ENCODE results near the gene C1QTNF8. TPM values are rescaled to one million over a fixed set of nuclear protein-coding genes. Genes with fewer than 3 reads are reported as not detected.

The C1QTNF8 gene
- polyA plus RNA-seq, 12 donors: not detected

DNA sequence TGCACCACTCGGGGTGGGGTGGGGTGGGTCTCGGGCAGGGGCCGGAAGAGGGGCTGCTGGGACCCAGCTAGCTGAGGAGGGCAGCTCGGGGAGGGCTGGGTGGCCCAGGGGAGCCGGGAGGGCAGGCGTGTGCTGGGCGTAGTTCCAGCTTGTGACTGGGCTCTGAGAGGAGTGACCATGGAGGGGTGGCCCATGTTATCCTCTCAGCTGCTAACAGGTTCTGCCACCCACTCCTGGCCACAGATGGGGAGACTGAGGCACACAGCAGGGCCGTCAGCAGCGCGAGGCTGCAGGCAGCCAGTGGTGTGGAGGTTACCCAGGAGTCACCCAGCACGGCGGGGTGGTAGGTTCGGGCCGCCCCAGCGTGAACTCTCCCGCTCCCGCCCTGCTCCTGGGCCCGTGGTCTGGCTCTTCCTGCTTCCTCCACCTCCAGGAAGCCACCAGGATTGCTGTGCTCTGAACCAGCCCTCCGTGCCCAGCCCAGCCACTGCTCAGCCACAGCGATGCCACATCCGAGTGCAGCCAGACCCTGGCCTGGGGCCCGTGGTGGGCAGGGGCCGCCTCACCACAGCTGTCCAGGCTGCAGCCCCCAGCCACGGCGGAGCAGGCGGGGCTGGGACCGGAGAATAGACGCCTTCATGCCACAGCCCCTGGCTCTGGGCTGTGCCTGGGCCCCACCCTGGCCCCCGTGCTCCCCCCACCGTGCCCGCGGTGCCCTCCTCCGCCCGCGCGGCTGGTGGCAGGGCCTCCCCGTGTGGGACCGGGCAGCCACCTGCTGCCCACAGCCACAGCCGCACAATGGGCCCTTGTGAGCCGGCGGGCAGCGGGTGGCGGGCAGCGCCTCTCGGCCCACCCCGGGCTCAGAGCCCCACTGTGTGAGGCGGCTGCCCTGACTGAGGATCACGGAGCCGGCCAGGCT, 49.8 kb downstream of the C1QTNF8 start:
- DNase-seq: no peak

DNA sequence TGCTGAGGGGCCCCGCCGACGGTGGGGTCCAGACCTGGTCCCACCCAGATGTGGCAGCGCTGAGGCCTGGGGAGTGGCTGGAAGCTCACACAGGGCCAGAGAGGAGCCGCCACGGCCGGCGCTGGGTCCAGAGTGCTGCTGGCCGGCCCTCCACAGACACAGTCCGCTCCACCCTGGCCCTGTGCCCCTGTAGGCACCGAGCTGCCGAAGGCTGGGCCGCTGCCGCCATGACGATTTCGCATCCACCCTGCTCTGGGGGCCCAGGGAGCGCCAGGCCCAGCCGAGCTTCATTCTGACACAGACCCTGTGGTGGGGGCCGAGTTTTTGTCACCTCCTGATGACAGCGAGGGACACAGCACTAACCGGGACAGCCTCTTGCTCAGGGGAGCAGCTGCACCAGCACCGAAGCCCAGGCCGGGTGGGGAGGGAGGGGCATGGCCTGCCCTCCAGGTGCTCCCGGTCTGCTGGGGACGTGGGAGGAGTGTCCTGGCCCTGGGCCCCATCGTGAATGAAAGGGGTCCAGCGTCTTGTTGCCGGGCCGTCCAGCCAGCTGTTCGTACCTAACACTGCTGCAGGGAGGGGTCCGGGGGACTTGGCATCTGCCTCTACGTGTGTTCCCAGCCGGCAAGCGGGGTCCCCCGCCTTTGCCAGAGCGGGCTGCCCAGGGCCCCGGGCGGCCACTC, 50.6 kb downstream of the C1QTNF8 start:
- DNase-seq: no peak

DNA sequence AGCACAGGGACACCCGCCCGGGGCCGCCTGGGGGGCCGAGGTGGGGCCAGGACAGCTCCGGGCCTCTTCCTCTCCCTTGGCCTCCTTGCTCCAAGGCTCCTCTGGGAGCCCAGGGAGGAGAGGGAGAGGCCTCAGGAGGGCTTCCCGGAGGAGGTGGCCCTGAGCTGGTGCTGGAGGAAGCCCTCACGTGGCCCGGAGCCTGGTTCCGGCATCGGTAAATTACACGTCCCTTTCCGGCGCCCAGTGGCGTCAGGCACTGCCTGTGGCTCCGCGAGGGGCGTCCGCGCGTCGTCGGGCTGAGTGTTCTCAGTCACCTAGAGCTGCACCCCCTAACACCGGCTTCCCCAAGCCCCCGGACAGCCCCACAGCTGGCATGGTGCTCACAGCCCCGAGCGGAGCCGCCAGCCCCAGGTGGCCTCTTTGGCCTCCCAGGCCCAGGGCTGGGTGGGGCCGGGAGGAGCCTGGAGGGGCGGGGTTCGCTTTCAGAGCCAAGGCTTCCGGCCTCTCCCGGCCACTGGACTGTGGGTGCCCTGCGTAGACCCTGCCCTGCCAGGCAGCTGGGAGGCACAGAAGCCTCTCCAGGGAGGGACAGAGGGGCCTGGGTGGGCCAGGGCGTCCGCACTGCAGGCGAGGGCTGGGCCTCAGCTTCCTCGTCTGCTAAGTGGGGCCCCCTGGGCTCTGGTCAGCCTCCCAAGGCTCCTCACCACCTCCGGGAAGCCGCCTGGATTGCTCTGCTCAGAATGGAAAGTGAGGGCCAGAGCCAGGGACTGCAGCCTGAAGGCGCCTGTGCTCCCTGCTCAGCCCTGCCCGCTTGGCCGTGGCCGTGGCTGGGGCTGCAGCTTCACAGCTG, 51.4 kb downstream of the C1QTNF8 start:
- no peak for DNase-seq

DNA sequence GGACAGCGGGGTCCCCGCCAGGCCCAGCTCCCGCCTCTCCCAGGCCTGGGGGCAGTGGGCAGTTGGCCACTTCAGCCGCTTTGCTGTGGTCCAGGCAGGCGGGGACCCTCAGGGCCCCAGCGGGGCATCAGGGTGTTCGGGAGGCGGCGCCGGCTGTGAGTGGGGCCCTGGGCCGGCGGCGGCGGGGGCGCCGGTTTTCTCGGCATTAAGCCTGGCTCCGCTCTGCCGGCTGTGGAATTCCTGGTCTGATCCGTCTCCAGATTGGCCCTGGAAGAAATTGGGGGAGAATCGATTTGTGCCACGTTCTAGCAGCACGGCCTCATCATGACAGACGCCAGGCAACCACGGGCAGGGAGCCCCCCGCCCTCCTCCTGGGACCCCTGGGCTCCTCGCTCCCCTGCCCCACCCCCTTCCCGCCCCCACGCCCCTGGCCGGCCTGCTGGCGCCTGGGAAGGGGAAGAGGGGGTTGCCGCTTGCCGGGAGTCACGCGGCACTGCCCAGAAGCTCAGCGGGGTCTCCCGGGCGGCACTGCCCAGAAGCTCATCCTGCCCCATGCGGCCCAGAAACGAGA, 52.1 kb downstream of the C1QTNF8 start:
- no peak for DNase-seq

DNA sequence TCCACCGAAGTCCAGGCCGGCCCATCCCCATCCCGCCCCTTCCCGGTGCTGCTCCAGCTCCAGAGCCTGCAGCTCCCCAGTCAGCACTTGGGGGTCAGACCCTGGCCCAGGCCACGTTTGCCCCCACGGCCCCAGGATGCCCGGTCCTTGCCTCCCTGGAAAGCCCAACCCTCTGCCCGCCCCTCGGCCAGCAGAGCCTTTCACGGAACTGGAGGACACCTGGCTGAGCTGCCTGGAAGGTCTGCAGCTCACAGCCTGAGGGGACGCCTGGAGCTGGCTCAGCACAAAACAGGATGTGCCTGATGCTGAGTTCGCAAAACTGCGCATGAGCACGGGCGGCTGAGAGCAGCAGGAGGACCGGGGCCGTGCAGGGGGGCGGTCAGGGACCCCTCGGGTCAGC, 53.2 kb downstream of the C1QTNF8 start:
- DNase-seq: no peak

DNA sequence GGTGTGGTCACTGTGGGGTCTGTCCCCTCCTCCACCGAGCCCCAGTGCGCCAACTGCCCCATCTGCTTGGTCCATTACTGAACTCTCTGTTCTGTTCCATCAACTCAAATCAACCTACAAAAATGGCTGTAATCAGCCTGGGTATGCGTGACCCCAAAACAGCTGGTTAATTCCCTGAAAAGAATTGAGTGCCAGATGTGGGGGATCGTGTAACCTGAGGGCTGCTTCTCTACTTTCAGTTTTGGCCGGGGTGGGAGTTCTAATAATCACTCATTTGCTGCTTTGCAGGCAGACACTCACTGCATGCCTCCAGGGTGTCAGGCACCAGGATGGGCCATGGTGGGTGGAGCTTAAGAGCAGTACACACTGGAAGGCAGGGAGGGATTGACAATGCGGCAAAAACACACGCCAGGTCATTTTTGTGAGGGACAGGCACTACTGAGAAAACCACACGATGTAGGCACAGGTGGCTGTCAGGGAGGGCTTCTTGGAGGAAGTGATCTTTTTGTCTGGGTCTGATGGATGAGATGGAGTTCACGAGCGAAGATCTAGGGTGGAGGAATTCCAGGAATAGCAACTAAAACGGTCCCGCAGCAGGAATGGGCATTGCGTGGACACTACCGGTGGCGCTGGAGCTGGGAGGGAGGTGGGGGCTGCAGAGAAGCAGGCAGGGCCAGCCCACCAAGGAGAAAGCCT, 53.8 kb downstream of the C1QTNF8 start:
- DNase-seq: no peak

DNA sequence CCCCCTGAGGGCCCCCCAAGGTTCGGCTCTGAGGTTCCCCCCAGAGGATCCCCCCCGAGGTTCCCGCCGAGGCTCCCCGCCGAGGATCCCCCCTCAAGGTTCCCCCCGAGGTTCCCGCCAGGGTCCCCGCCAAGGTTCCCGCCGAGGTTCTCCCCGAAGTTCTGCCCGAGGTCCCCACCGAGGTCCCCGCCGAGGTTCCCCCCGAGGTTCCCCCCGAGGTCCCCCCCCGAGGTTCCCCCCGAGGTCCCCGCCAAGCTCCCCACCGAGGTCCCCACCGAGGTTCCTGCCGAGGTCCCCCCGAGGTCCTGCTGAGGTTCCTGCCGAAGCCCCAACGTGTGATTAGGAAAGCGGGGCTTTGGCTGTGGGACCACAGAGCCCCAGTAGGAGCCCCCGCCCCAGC, 55.7 kb downstream of the C1QTNF8 start:
- no peak for DNase-seq

DNA sequence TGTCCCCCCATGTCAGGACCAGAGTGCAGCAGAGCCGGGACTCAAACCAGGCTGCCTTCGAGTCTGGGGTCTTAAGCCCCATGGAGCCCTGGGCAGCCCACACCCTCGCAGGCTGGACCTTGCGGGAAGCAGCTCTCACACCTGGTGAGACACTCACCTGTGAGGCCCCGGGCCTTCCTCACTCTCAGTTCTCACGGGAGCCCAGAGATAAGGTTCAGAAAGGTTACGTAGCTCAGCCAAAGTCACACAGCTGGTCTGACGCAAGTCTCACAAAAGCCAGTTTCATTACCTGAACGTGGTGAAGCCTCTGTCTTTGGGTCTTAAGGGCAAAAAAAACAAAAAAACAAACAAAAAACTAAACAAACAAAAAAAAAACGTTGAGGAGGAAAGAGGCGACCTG, 56.3 kb downstream of the C1QTNF8 start:
- DNase-seq: no peak

DNA sequence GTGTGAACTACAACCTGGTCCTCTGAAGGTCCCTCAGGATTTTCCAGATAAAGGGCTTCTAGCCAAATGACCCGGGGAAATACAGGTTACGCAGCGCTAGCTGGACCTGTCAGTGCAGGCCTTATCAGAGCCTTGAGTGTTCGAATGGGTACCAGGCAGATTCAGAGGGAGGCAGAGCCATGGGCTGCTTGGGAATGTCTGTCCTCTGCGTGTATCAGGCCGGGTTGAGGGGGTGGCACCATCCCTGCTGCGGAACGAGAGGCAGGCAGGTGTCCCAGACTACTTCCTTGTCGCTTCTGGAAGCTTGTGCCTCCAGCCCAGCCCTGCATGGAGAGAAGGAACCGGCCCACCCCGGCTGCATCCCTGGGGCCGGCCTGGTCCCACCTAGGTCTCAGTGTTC, 57.1 kb downstream of the C1QTNF8 start:
- no peak for DNase-seq

Other genes with a start within 250 kb of the C1QTNF8 start
- 10 to 100 TPM in 7 of 12 donors, 1 to 10 TPM in 4, not detected in 1; 8.5 to 16.9 (median 11.0) TPM for gene LMF1, start 125.3 kb downstream of the C1QTNF8 start, polyA plus RNA-seq (ENCODE audit: insufficient read length in 12 of 12)
- gene SOX8, start 114.5 kb downstream of the C1QTNF8 start, polyA plus RNA-seq (ENCODE audit: insufficient read length in 12 of 12): 10 to 100 TPM in 11 of 12 donors, not detected in 1; 17.1 to 40.3 (median 30.6) TPM
- under 1 TPM in 1 of 12 donors, not detected in 11; 0.09 TPM for gene SSTR5, start 23.5 kb downstream of the C1QTNF8 start, polyA plus RNA-seq (ENCODE audit: insufficient read length in 12 of 12)
- 10 to 100 TPM in 11 of 12 donors, not detected in 1; 20.5 to 77.3 (median 39.4) TPM for gene CACNA1H, start 56.9 kb upstream of the C1QTNF8 start, polyA plus RNA-seq (ENCODE audit: insufficient read length in 12 of 12)
- gene TPSG1, start 129.0 kb upstream of the C1QTNF8 start, polyA plus RNA-seq (ENCODE audit: insufficient read length in 12 of 12): 1 to 10 TPM in 5 of 12 donors, under 1 TPM in 5, not detected in 2; 0.48 to 1.5 (median 1.1) TPM
- 1 to 10 TPM in 10 of 12 donors, not detected in 2; 1.0 to 9.9 (median 4.3) TPM for gene TPSB2, start 133.9 kb upstream of the C1QTNF8 start, polyA plus RNA-seq (ENCODE audit: insufficient read length in 12 of 12)
- gene TPSAB1, start 144.5 kb upstream of the C1QTNF8 start, polyA plus RNA-seq (ENCODE audit: insufficient read length in 12 of 12): 1 to 10 TPM in 9 of 12 donors, under 1 TPM in 1, not detected in 2; 0.79 to 5.3 (median 1.7) TPM
- under 1 TPM in 8 of 12 donors, not detected in 4; 0.23 to 0.70 (median 0.51) TPM for gene TPSD1, start 159.8 kb upstream of the C1QTNF8 start, polyA plus RNA-seq (ENCODE audit: insufficient read length in 12 of 12)
- 100 to 1,000 TPM in 6 of 12 donors, 10 to 100 TPM in 5, not detected in 1; 78.4 to 213 (median 104) TPM for gene UBE2I, start 213.4 kb upstream of the C1QTNF8 start, polyA plus RNA-seq (ENCODE audit: insufficient read length in 12 of 12)
- 1 to 10 TPM in 3 of 12 donors, under 1 TPM in 7, not detected in 2; 0.40 to 1.3 (median 0.80) TPM for gene BAIAP3, start 237.4 kb upstream of the C1QTNF8 start, polyA plus RNA-seq (ENCODE audit: insufficient read length in 12 of 12)